Cortex of kidney (tissue), 1 donor: ENCODE results near the gene SBK3.
"Not testable (repeated sequence)": the region's sequence is repeated elsewhere in the genome, so short reads cannot be mapped to it uniquely, and the experiment has no call there.

ENCODE experiments used
- DNase-seq: peaks from one replicate; lab custom pipeline; 2025; lab: John Stamatoyannopoulos, UW

Gene SBK3, protein sequence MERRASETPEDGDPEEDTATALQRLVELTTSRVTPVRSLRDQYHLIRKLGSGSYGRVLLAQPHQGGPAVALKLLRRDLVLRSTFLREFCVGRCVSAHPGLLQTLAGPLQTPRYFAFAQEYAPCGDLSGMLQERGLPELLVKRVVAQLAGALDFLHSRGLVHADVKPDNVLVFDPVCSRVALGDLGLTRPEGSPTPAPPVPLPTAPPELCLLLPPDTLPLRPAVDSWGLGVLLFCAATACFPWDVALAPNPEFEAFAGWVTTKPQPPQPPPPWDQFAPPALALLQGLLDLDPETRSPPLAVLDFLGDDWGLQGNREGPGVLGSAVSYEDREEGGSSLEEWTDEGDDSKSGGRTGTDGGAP

DNA sequence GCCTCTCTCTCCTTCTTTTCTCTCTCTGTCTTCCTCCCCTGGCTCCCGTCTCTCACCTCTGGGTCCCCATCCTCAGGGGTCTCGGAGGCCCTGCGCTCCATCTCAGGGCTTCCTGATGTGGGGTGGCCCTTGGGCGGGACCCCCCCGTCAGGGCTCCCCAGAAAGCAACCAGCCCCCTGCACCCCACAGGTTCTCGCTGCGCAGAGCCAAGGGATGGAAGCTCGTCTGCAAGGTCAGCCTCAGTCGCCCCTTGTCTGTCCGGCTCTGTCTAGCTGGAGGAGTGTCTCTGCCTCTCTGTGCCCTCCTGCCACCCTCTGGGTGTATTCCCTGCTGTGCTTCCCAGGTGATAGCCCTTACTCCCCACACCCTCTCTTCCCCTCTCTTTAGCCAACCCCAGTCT lies at the start of gene SBK3:
SBK3 (minus strand) TSS at position 101 of the 400 bp plus-strand sequence; CDS start at position 101, 0 bp downstream.
- no peak for DNase-seq

- DNase-seq: no peak
These were observed 47.9 kb upstream of the SBK3 start for GRCh38 chr19:55593096-55593772.

DNA sequence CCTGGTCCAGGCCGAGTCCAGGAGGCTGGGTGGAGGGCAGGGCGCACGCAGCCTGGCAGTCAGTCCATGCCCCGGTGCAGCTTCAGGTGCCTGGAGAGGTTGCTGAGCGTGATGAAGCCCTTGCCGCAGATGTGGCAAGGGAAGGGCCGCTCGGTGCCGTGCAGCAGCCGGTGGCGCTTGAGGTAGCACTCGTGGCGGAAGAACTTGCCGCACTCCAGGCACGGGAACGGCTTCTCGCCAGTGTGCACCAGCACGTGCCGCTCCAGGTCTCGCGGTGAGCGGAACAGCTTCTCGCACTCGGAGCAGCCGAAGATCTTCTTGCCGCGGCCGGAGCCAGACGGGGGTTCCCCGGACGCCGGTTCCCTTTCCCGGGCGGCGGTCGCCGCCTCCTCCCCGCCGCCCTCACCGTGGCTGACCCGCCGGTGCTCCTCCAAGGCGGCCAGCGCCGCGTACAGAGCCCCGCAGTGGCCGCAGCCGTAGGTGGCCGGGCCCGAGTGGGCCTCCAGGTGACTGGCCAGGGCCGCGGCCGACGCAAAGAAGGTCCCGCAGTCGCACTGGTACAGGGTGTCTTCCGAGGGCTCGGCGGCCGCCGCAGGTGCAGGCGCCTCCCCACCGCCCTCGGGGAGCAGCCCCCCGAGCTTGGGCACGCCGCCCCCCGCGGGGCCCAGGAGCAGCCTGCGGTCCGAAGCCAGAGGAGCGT lies 47.2 kb upstream of the SBK3 start:
- no peak for DNase-seq

- DNase-seq: no peak
These were observed 46.2 kb upstream of the SBK3 start for GRCh38 chr19:55591555-55591954.

GRCh38 chr19:55590617-55591016 lies 45.3 kb upstream of the SBK3 start:
- no peak for DNase-seq

DNA sequence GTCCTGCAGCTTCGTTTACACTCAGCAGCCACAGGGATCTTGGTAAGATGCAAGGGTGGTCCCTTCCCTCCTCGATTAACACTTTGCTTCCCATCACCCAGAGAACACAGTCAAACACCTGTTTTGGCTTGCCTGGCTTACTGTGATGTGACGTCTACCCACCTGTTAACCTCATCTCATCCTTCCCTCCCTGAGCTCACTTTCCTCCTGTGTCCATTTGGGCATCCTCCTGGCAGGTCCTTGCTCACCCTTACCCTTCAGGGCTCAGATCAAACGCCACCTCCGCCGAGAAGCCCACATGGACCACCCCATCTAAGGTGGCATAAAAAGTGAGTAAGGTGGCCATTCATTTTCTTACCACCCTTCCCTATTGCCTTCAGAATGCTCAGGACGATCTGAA lies 44.8 kb upstream of the SBK3 start:
- DNase-seq: no peak

DNA sequence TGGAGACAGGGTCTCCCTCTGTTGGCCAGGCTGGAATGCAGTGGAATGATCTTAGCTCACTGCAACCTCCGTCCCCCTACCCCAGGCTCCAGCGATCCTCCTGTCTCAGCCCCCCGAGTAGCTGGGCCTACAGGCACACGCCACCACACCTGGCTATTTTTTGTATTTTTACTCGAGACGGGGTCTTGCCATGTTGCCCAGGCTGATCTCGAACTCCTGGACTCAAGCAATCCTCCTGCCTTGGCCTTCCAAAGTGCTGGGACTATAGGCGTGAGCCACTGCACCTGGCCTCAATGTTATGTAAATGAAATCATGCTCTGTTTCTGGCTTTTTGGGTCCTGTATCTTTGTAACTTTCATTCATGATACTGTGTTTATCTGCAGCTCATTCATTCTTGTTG lies 43.4 kb upstream of the SBK3 start:
- DNase-seq: no peak

DNA sequence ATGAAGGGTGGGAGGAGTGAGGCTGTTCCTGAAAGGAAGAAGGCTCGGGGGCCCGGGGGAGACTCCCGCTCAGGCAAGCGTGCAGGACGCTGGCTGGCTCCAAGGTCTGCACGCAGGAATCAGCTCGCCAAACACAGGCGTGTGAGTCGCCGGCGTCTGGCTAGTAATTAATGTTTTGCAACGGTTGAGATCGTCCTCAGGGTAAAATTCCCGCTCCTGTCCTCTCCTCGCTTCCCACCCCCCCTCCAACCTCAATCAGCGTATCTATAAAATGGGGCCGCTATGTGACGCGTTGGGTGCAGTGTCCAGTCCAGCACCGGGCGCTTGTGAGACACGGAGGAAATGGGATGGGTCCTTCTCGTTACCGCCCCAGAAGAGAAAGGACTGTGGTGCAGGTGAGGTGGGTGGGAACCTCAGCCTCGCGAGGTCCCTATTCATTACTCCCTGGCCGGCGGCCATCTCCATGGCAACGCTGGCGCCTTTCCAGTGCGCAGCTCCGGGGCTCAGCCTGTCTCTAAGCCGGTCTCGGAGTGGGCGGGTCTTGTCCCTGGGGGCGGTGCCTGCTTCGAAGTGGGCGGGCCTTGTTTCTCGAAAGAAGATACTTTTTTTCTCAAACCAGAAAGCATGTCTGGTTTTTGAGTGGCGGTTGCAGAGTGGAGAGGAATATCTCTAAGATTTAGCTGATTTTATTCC lies 41.8 kb upstream of the SBK3 start:
- DNase-seq: no peak

GRCh38 chr19:55585658-55586339 lies 40.5 kb upstream of the SBK3 start:
- DNase-seq: no peak

DNA sequence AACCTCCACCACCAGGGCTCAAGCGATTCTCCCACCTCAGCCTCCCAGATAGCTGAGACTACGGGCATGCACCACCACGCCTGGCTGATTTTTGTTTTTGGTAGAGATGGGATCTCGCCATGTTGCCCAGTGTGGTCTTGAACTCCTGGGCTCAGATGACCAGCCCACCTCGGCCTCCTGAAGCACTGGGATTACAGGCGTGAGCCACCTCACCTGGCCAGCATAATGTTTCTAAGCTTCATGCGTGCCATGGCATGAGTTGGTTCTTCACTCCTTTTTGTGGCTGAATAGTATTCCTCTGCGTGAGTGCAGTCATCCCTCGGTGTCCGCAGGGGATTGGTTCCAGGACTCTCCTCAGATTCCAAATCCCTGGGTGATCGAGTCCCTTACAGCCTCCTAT lies 39.5 kb upstream of the SBK3 start:
- DNase-seq: no peak

GRCh38 chr19:55583897-55584296 lies 38.6 kb upstream of the SBK3 start:
- DNase-seq: not testable (repeated sequence)

DNA sequence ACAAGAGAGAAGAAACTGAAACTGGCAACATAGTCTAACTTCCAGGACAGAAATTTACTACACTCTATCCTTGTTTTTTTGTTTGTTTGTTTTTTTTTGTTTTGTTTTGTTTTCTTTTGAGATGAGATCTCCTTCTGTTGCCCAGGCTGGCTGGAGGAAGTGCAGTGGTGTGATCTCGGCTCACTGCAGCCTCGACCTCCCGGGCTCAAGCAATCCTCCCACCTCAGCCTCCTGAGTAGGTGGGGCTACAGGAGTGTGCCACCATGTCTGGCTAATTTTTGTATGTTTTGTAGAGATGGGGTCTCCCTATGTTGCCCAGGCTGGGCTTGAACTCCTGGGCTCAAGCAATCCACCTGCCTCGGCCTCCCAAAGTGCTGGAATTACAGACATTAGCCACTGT lies 36.9 kb upstream of the SBK3 start:
- not testable (repeated sequence) for DNase-seq

GRCh38 chr19:55581823-55582223 lies 36.5 kb upstream of the SBK3 start:
- DNase-seq: no peak

- no peak for DNase-seq
These were observed 35.9 kb upstream of the SBK3 start for GRCh38 chr19:55581145-55581822.

DNA sequence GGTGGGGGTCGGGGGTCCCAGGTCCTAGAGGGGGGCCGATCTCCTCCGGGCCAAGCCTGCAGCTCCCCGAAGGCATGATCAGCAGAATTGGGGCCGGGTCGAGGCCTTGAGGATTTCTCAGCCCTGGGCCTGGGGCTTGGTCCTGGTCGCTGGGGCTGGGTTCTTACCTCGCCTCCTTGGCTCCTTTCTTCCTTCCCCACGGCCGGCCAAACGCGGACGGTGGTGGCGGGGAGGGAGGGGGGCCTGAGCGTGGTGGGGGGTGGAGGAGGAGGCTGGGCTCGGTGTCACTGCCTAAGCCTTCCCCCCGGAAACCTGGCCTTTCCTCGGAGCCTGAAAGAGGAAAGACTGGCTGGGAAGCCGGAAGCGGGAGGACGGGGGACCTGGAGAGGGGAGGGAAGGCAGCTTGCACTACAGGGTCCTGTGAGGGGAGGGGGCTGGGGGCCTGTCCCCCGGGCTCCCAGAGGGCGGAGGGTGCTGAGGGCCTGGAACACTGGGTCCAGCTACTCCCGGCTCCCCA lies 35.3 kb upstream of the SBK3 start, which contains the start of gene ZNF579:
ZNF579 (minus strand) TSS at position 221 of the 517 bp plus-strand sequence. CDS start 1,209 bp downstream, outside the sequence.
- DNase-seq: no peak

GRCh38 chr19:55579766-55580621 lies 34.7 kb upstream of the SBK3 start:
- DNase-seq: no peak

DNA sequence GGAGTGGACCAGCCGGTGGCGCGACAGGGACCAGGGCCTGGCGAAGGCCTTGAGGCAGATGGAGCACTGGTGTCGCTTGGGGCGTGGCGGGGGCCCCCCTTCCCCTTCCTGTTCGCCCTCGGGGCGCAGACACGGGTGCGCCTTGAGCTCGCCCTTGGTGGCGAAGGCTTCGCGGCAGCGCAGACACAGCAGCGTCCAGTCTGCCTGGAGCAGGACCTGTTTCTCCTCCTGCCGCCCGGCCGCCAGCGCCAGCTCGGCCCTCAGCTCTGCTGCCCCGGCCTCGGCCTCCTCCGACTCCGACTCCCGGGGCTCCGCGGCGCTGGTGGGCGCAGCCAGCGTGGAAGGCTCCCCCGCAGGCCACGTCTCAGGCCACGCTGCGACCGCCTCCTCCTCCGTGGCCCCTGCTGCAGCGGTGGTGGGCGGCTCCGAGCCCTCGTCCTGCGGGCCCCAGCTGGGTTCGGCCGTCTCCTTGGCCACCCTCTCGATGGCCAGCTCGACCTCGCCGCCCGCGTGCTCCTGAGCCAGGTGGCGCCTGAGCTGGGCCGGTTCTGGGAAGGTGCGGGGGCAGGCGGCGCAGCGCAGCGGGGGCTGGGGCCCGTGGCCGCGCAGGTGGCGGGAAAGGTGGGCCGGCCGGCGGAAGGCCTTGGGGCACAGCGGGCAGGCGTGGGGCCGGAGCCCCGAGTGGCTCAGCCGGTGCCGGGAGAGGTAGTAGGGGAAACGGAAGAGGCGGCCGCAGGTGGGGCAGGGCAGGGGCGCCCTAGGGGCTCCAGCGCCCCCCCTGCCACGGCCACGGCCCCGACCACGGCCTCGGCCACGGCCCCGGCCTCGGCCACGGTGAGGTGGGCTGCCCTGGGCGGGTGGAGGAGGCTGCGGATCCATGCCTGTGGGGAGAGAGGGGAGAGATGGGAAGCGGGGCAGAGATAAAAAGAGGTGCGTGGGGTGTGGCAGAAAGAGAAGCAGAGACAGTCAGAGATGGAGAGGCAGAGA lies 33.7 kb upstream of the SBK3 start:
- DNase-seq: no peak

DNA sequence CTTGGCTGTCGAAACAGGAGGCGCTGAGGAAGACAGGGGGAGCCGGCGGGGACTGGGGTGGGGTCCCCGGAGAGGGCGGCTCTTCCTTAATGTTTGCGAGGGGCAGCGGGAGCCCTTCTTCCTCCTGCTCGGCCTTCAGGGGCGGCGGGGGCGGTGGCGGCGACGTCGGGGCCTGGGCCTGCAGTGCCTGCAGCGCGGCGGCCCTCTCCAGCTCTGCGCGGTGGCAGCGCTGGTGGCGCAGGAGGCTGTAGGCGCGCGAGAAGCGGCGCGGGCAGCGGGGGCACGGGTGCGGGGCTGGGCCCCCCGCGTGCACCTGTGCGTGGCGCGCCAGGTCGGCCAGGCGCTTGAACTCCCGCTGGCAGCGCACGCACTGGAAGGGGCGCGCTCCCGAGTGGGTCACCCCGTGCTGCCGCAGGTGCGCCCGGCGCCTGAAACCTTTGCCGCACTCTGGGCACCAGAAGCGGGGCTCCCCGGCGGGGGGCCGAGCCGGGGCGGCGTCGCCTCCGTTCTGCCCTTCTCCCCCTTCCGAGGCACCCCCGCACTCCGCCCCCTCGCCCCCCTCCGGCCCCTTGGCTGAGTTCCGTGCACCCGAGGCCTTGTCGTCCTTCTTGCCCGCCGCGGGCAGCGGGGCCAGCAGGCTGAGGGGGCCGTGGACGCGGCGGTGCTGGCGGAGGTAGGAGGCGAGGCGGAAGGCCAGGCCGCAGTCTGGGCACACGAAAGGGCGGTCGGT lies 32.9 kb upstream of the SBK3 start:
- no peak for DNase-seq
